GM19452 (cell line): ENCODE results near the gene TEKT2.

Experiments used
- ATAC-seq: cut with Tn5 transposase; IDR thresholded peaks from one replicate; pipeline ENCODE4 v1.9.1; 2021; ENCODE audit not compliant: unreplicated experiment

TEKT2 gene

GRCh38 chr1:36083635-36084496, at the start of gene TEKT2:
TSS of gene TEKT2 (plus strand) at chr1:36084094. CDS start at chr1:36084922, 828 bp downstream.
- ATAC-seq, result no peak

DNA sequence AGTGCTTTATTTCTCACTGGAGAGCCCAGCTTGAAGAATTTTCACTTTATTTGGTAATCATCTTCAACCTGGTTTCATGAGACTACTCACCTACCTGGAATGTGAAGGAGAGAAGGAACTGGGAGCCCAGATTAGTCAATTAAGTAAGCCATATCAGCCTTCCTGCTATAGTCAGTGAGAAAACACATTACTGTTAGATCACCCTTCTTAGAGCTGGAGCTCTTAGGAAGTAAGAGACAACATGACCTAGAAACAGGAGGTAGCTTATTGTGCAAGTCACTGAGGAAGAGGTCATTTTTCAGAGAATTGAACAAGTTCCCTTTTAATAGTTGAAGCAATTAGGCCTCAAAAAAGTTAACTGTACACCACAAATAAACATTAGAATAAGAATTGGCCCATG, 49.2 kb upstream of the TEKT2 start:
- ATAC-seq, result no peak

DNA sequence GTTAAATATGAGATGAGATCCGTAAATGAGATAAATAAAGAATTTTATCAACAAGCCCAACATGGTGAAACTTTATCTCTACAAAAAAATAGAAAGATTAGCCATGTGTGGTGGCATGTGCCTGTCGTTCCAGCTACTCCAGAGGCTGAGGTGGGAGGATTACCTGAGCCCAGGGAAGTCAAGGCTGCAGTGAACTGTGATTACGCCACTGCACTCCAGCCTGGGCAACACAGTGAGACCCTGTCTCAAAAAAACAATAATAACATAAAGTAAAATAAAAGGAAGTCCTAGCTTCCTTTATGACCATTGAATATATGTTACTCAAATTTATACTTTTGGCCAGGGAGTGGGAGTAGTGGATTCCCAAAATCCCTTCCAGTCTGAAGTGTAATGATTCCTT, 48.7 kb upstream of the TEKT2 start:
- no peak for ATAC-seq

GRCh38 chr1:36040238-36040637, 43.7 kb upstream of the TEKT2 start:
- ATAC-seq, result no peak

DNA sequence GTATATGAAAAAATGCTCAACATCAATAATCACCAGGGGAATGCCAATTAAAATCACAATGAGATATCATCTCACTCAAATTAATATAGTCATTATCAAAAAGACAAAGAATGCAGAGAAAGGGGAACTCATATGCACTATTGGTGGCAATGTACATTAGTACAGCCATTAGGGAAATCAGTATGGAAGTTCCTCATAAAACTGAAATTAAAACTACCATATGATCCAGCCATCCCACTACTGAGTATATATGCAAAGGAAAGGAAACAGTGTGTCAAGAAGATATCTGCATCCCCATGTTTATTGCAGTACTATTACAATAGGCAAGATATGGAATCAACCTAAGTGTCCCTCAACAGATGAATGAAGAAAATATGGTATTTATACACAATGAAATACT, 32.1 kb upstream of the TEKT2 start:
- no peak for ATAC-seq

DNA sequence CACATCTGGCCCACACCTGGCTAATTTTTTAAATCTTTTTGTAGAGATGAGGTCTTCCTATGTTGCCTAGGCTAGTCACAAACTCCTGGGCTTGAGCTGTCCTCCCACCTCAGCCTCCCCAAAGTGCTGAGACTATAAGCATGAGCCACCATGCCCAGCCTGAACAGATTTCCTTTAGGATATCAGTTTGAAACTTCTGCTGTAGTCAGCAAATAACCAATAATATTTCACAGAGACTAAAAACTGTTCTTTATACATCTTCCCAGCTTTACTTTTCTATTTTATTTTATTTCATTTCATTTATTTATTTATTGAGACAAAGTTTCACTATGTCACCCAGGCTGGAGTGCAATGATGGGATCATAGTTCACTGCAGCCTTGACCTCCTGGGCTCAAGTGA, 29.9 kb upstream of the TEKT2 start:
- ATAC-seq, result no peak

- no peak for ATAC-seq
Measured at GRCh38 chr1:36055706-36056105, 28.2 kb upstream of the TEKT2 start.

- ATAC-seq, result no peak
Measured at GRCh38 chr1:36062315-36062714, 21.6 kb upstream of the TEKT2 start.

- no peak for ATAC-seq
Measured at GRCh38 chr1:36067871-36068270, 16.0 kb upstream of the TEKT2 start.

DNA sequence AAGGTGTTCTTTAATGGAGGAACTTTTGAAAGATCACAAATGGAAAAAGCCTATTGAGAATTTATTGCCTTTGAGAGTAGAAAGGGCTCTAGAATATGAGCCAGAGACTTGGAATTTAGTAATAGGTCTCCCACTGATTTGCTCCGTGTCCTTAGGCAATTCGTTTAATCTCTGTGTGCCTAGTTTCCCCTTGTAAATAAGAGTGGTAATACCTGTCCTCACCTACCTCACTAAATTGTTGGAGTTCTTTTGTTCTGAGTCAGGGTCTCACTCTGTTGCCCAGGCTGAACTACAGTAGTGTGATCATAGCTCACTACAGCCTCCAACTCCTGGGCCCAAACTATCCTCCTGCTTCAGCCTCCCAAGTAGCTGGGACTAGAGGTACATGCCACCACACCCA, 15.0 kb upstream of the TEKT2 start:
- no peak for ATAC-seq

GRCh38 chr1:36070349-36070748, 13.5 kb upstream of the TEKT2 start:
- ATAC-seq, result no peak

GRCh38 chr1:36076979-36077573, 6.8 kb upstream of the TEKT2 start:
- no peak for ATAC-seq

DNA sequence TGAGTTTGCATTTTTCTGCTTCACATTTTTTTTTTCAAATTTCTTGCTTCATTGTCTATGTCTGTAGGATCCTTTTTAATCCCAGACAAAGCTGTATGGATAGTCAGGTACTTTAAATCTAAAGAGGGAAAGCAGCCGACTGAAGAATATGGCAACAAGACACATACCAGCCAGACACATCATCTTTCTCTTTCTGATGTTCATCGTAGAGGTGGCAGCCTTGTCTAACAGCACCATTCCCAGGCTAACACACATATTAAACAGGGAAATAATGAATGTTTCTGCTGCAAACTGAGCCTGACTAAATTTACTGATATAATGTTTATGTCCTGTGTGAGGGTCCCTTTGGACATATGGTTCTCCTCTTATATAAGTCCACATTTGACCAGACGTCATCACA, 3.7 kb upstream of the TEKT2 start:
- no peak for ATAC-seq

GRCh38 chr1:36080801-36081200, 3.1 kb upstream of the TEKT2 start:
- ATAC-seq, result no peak

GRCh38 chr1:36081926-36082485, 1.9 kb upstream of the TEKT2 start:
- no peak for ATAC-seq

DNA sequence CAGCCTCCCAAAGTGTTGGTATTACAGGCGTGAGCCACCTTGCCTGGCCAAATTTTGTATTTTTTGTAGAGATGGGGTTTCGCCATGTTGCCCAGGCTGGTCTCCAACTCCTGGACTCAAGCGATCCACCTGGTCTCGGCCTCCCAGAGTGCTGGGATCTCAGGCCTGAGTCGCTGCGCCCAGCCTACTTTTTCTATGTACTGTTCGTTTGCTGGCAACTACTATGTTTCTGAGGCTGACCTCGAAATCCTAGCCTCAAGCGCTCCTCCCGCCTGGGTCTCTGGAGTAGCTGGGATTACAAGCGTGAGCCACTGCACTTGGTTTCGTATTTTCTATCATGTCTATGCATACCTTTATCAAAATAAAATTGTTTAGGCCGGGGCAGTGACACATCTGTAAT, 675 bp upstream of the TEKT2 start:
- no peak for ATAC-seq

- no peak for ATAC-seq
Measured at GRCh38 chr1:36084497-36085115, 712 bp downstream of the TEKT2 start.

DNA sequence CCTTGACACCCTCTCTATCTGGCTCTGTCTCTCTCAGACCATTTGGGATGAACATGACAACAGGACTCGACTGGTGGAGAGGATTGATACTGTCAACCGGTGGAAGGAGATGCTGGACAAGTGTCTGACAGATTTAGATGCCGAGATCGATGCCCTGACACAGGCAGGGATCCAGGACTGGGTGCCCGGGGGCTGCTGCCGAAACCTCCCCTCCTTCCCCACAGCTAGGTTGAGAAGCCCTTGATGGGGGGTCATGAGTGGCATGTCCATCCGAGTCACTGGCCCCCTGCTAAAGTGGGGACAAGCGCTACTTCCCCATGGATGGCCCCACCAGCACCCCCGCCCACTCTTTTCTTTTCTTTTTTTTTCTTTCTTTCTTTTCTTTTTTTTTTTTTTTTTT, 1.2 kb downstream of the TEKT2 start:
- no peak for ATAC-seq

- no peak for ATAC-seq
Measured at GRCh38 chr1:36085686-36086526, 2.0 kb downstream of the TEKT2 start.

GRCh38 chr1:36086529-36087232, 2.8 kb downstream of the TEKT2 start:
- ATAC-seq, result no peak
